HL-60 (cell line): ENCODE results near the gene FIGNL2.

Source experiments
- GABPA ChIP-seq: IDR thresholded peaks from 2 replicates; pipeline ENCODE4 v1.6.1; 2012; ENCODE audit warnings: low read depth
- POLR2AphosphoS5 ChIP-seq: IDR thresholded peaks from 2 replicates; pipeline ENCODE4 v1.6.1; 2012; ENCODE audit warnings: low read depth
- TF ChIP-seq, protein P1 (sequence below): IDR thresholded peaks from one replicate; pipeline ENCODE4 v1.5.1; 2011; ENCODE audit warnings: low read length, control low read depth, inconsistent platforms; ENCODE audit not compliant: insufficient read depth

- TF ChIP-seq GABPA (no peak), POLR2AphosphoS5 (no peak)
- TF ChIP-seq, protein P1, sequence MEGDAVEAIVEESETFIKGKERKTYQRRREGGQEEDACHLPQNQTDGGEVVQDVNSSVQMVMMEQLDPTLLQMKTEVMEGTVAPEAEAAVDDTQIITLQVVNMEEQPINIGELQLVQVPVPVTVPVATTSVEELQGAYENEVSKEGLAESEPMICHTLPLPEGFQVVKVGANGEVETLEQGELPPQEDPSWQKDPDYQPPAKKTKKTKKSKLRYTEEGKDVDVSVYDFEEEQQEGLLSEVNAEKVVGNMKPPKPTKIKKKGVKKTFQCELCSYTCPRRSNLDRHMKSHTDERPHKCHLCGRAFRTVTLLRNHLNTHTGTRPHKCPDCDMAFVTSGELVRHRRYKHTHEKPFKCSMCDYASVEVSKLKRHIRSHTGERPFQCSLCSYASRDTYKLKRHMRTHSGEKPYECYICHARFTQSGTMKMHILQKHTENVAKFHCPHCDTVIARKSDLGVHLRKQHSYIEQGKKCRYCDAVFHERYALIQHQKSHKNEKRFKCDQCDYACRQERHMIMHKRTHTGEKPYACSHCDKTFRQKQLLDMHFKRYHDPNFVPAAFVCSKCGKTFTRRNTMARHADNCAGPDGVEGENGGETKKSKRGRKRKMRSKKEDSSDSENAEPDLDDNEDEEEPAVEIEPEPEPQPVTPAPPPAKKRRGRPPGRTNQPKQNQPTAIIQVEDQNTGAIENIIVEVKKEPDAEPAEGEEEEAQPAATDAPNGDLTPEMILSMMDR, result no peak
Observed at GRCh38 chr12:51841727-51842126, 6.8 kb downstream of the FIGNL2 start.
